WERI-Rb-1 (cell line): ENCODE measurements around the gene NEIL1.
"Not testable (repeated sequence)": the region's sequence is repeated elsewhere in the genome, so short reads cannot be mapped to it uniquely, and the experiment has no call there.

Experiments
- DNase-seq: peaks from one replicate; pipeline ENCODE4 v3.0.0-alpha.2; 2020
- H3K27ac ChIP-seq: fragments of 250-450 bp; sonication (Bioruptor Pico); 2 replicates; pipeline ENCODE4 v1.5.1; 2020; ENCODE audit warnings: mild to moderate bottlenecking, moderate library complexity
- H3K27me3 ChIP-seq: fragments of 250-450 bp; sonication (Bioruptor Pico); 2 replicates; pipeline ENCODE4 v1.5.1; 2021; ENCODE audit warnings: mild to moderate bottlenecking, low read depth, moderate library complexity; ENCODE audit not compliant: insufficient read depth, severe bottlenecking
- H3K36me3 ChIP-seq: fragments of 250-450 bp; sonication (Bioruptor Pico); 2 replicates; pipeline ENCODE4 v1.5.1; 2020; ENCODE audit warnings: mild to moderate bottlenecking, moderate library complexity
- H3K4me3 ChIP-seq: 2 replicates; pipeline ENCODE4 v1.5.1; 2011; ENCODE audit warnings: low read depth, mild to moderate bottlenecking, control low read depth, low read length
- H3K9me3 ChIP-seq: fragments of 250-450 bp; sonication (Bioruptor Pico); 2 replicates; pipeline ENCODE4 v1.5.1; 2021; ENCODE audit warnings: mild to moderate bottlenecking, moderate library complexity; ENCODE audit not compliant: severe bottlenecking
- TF ChIP-seq, protein P1 (sequence below): IDR thresholded peaks from 2 replicates; pipeline ENCODE4 v1.5.1; 2011; ENCODE audit warnings: low read depth, mild to moderate bottlenecking, control low read depth, inconsistent platforms, low read length

NEIL1 gene, protein sequence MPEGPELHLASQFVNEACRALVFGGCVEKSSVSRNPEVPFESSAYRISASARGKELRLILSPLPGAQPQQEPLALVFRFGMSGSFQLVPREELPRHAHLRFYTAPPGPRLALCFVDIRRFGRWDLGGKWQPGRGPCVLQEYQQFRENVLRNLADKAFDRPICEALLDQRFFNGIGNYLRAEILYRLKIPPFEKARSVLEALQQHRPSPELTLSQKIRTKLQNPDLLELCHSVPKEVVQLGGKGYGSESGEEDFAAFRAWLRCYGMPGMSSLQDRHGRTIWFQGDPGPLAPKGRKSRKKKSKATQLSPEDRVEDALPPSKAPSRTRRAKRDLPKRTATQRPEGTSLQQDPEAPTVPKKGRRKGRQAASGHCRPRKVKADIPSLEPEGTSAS

DNA sequence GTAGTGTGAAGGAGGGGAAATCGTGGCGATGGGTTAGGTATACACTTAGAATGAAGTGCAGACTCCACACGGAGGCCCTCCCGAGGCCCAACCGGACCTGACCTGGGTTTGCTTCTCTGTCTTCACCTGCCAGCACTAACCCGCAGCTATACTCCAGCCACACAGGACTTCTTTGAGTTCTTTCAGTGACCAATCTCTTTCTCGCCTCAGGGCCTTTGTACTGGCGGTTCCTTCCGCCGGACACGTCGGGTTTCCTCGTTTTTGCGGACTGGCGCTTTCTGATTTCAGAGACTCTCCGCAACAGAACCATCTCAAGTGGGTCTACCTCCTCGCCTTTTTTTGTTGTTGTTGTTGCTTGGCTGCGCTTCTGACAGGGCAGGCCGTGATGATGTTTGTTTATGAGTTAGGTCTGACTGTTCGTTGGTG, at the start of gene NEIL1:
TSS of gene NEIL1 (plus strand) at position 244 of the 426 bp plus-strand sequence. CDS start 1,867 bp downstream, outside the sequence.
- peak within 1 kb of the TSS; percentile 50 for H3K27ac ChIP-seq
- H3K4me3 ChIP-seq = peak within 1 kb of the TSS; percentile 78
- no peaks in the 10 kb centered on the region for H3K9me3 ChIP-seq
- no peaks in the 10 kb centered on the region for H3K36me3 ChIP-seq
- no peak for DNase-seq
- TF ChIP-seq, protein P1, sequence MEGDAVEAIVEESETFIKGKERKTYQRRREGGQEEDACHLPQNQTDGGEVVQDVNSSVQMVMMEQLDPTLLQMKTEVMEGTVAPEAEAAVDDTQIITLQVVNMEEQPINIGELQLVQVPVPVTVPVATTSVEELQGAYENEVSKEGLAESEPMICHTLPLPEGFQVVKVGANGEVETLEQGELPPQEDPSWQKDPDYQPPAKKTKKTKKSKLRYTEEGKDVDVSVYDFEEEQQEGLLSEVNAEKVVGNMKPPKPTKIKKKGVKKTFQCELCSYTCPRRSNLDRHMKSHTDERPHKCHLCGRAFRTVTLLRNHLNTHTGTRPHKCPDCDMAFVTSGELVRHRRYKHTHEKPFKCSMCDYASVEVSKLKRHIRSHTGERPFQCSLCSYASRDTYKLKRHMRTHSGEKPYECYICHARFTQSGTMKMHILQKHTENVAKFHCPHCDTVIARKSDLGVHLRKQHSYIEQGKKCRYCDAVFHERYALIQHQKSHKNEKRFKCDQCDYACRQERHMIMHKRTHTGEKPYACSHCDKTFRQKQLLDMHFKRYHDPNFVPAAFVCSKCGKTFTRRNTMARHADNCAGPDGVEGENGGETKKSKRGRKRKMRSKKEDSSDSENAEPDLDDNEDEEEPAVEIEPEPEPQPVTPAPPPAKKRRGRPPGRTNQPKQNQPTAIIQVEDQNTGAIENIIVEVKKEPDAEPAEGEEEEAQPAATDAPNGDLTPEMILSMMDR = no peak
- H3K27me3 ChIP-seq = no peaks in the 10 kb centered on the region

DNA sequence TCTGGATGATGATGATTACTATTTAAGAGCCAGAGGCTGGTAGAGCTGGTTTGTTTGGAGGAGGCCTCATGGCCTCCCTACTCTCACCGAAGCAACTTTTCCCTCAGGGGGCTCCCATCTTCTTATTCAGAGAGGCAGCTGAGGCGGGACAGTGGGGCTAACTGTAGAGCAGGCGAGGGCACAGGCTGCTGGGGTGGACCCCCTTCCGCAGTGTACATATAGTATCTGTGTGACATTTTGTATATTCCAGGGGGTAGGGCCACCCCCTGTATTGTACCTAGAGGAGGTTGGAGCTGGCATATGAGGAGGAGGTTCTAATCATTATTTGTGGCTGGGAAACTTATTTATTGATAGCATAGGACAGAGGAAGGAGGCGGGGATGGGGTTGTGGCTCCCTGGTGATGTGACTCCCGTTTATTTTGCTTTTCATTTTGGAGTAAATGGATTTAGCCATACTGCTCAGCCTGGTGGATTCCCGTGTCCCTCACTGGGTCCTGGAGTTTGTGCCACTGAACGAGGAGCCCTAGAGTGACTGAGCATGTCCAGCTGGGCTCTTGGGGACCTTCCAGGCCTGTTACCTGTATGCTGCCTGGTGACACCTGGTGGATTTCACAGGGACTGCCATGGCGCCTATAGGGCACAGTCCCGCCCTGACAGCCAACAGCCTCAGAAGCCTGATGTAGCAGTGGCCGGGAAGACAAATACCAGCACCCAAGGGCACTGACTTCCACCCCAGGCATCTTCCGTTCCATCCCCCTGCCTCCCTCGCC, 48.1 kb upstream of the NEIL1 start:
- not testable (repeated sequence) for H3K9me3 ChIP-seq, H3K4me3 ChIP-seq, H3K27me3 ChIP-seq, H3K27ac ChIP-seq, H3K36me3 ChIP-seq
- DNase-seq = peak; percentile 59

DNA sequence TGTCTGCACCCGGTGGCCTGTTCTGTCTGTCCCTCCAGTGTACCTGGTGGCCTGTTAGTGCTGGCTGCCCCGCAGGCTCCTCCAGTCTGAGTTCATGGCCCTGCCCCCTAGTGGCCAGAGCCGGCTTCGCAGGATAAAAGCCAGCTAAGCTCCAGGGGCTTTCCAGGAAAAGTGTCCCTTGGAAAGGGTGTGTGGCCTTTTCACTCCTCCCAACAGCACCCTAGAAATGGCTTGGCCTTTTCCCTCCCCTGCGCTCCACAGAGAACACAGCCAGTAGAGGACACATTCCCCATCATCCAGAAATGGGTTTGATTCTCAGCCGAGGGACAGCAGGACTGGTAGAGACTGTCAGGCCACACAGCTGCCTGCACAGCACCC, 47.5 kb upstream of the NEIL1 start:
- TF ChIP-seq, protein P1 = 0 out of 2 replicates have a peak, but pooled peaks have one; percentile 32
- H3K27me3 ChIP-seq, H3K36me3 ChIP-seq, H3K9me3 ChIP-seq, H3K27ac ChIP-seq, H3K4me3 ChIP-seq: not testable (repeated sequence)
- peak; percentile 74 for DNase-seq

DNA sequence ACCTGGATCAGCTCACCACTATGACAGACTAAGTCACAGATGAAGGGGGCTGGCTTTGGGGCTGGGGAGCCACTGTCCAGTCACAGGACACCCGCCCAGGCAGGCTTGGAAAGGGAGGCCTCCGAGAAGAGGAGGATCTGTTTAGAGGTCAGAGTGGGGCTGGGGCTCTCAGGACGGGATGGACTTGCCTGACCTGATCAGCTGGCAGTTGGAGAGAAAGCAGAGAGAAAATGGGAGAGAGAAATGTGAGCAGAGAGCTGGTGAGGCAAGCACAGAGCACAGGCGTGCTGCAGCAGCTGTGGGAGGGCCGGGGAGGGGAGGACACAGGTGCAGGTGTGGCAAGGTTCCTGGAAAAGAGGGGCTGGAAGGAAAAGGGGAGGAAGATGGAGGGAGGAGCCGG, 46.8 kb upstream of the NEIL1 start:
- not testable (repeated sequence) for H3K9me3 ChIP-seq, H3K27me3 ChIP-seq, H3K36me3 ChIP-seq, DNase-seq, H3K27ac ChIP-seq, H3K4me3 ChIP-seq

DNA sequence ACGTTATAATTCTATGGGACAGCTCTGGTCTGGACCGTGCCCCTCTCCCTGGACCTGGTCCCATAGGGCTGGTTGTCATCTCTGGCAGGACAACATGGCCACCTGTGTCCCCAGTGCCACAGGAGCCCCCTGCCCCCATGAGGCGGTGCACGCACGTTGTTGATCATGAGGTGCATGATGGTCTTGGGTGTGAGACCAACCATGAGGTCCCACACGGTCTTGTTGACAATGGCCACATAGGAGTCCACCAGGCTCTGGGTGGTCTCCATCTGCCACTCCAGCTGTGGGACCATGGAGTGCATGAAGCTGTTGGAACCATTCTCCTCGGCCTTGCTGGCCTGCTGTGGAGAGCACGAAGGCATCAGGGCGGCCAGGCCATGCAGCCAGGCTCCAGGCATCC, 44.5 kb upstream of the NEIL1 start:
- DNase-seq = no peak
- H3K36me3 ChIP-seq = no peaks in the 10 kb centered on the region

DNA sequence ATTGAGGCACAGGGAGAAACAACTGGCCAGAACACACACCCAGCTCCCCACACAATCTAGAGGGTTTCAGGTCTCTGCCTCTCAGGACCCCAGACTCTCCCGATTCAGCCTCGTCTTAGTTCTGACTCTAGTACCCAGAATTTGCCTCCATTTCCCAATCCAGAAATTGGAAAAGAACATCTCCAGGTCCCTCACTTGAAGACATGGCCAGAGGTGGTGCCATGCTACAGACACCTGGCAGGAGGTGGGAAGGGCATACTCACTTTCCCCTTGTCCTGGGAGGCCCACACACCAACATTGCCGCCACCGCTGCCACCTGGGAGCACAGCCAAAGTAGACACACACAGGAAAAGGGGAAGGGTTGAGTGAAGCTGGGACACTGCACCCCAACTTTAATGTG, 44.1 kb upstream of the NEIL1 start:
- H3K27me3 ChIP-seq, H3K4me3 ChIP-seq, H3K9me3 ChIP-seq, DNase-seq, H3K27ac ChIP-seq, H3K36me3 ChIP-seq: not testable (repeated sequence)

More for the DNA sequence above, 44.5 kb upstream of the NEIL1 start:
- Histone ChIP-seq H3K4me3 (no peak overlapping the region), H3K27me3 (no peaks in the 10 kb centered on the region), H3K27ac (no peak overlapping the region), H3K9me3 (no peaks in the 10 kb centered on the region)
- TF ChIP-seq, protein P1 = no peak

DNA sequence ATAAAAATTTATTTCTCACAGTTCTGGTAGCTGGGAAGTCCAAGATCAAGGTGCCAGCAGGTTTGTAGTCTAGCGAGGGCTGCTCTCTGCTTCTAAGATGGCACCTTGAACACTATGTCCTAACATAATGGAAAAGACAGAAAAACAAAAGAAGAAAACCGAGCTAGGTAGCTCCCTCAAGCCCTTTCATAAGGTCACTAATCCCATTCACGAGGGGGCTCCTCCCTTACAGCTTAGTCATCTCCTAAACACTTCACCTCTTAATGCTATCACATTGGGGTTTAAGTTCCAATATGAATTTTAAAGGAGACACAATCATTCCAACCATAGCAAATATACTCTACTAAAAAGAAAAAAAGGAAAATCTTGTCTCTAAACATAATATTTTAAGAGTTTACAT, 40.7 kb upstream of the NEIL1 start:
- TF ChIP-seq, protein P1 = no peak
- H3K27me3 ChIP-seq = no peaks in the 10 kb centered on the region
- no peak overlapping the region for H3K4me3 ChIP-seq
- no peak for DNase-seq
- H3K36me3 ChIP-seq = no peaks in the 10 kb centered on the region
- no peaks in the 10 kb centered on the region for H3K9me3 ChIP-seq
- no peak overlapping the region for H3K27ac ChIP-seq
